ENCODE data around the gene HDHD2. TPM values are rescaled to one million over a fixed set of nuclear protein-coding genes. Genes with fewer than 3 reads are reported as not detected.
"Not testable (repeated sequence)": the region's sequence is repeated elsewhere in the genome, so short reads cannot be mapped to it uniquely, and the experiment has no call there.

HDHD2 gene
- total RNA-seq, result 42.3 TPM
- long read RNA-seq, transcript HDHD2-201 (7 exons, 2,212 nt), result major isoform, 69 of 87 reads
- long read RNA-seq, partial matches to known transcripts, result 2 of 87 reads
- long read RNA-seq, other reads (novel, unspliced or antisense), result 10 of 87 reads

GRCh38 chr18:47150029-47150823, at the start of gene HDHD2:
HDHD2 (minus strand) TSS chr18:47150500; CDS start chr18:47136439, 14,061 bp downstream.
- Histone ChIP-seq H3K36me3 (peaks cover 18% of the 10 kb centered on the region), H3K27me3 (ENCODE audit: low read depth) (no peaks in the 10 kb centered on the region), H3K27ac (replicated peaks) (peak within 1 kb of the TSS; percentile 98), H3K4me1 (peaks cover 66% of the 10 kb centered on the region), H3K4me3 (peak within 1 kb of the TSS; percentile 81), H3K9me3 (replicated peaks) (no peaks in the 10 kb centered on the region)
- TF ChIP-seq CTCF (IDR thresholded peaks at IDR 0.05; ENCODE audit: borderline replicate concordance), result no peak
- DNase-seq, result peak; percentile 87
- intact Hi-C loops (cut with micrococcal nuclease), result no loop called here

- H3K27ac ChIP-seq (replicated peaks); H3K4me1 ChIP-seq; H3K9me3 ChIP-seq (replicated peaks); intact Hi-C loops (cut with micrococcal nuclease); H3K4me3 ChIP-seq; H3K36me3 ChIP-seq; DNase-seq: not testable (repeated sequence)
- H3K27me3 ChIP-seq (ENCODE audit: low read depth), result peaks cover 32% of the 10 kb centered on the region
Observed at GRCh38 chr18:47195961-47196360, 45.7 kb upstream of the HDHD2 start.

- H3K27ac ChIP-seq (replicated peaks), result no peak overlapping the region
Observed at GRCh38 chr18:47191961-47192360, 41.7 kb upstream of the HDHD2 start.

GRCh38 chr18:47187721-47188120, 37.4 kb upstream of the HDHD2 start:
- Histone ChIP-seq H3K27ac (replicated peaks) (no peak overlapping the region), H3K36me3 (no peaks in the 10 kb centered on the region), H3K9me3 (replicated peaks) (no peaks in the 10 kb centered on the region), H3K4me1 (no peaks in the 10 kb centered on the region), H3K27me3 (ENCODE audit: low read depth) (peaks cover 17% of the 10 kb centered on the region), H3K4me3 (no peak overlapping the region)
- no peak for DNase-seq
- no peak for TF ChIP-seq CTCF (IDR thresholded peaks at IDR 0.05; ENCODE audit: borderline replicate concordance)
- intact Hi-C loops (cut with micrococcal nuclease), result no loop called here

More at GRCh38 chr18:47191961-47192360, 41.7 kb upstream of the HDHD2 start:
- peaks cover 47% of the 10 kb centered on the region for H3K27me3 ChIP-seq (ENCODE audit: low read depth)
- no peaks in the 10 kb centered on the region for H3K36me3 ChIP-seq
- intact Hi-C loops (cut with micrococcal nuclease), result no loop called here
- no peaks in the 10 kb centered on the region for H3K4me1 ChIP-seq
- no peak for TF ChIP-seq CTCF (IDR thresholded peaks at IDR 0.05; ENCODE audit: borderline replicate concordance)
- H3K4me3 ChIP-seq, result no peak overlapping the region
- H3K9me3 ChIP-seq (replicated peaks), result no peaks in the 10 kb centered on the region
- DNase-seq, result no peak

- no peaks in the 10 kb centered on the region for H3K4me1 ChIP-seq
- no peak for TF ChIP-seq CTCF (IDR thresholded peaks at IDR 0.05; ENCODE audit: borderline replicate concordance)
- no peaks in the 10 kb centered on the region for H3K36me3 ChIP-seq
- no peak for DNase-seq
- intact Hi-C loops (cut with micrococcal nuclease), result no loop called here
- no peak overlapping the region for H3K27ac ChIP-seq (replicated peaks)
- peaks cover 16% of the 10 kb centered on the region for H3K27me3 ChIP-seq (ENCODE audit: low read depth)
- H3K4me3 ChIP-seq, result no peak overlapping the region
- H3K9me3 ChIP-seq (replicated peaks), result no peaks in the 10 kb centered on the region
Observed at GRCh38 chr18:47184419-47185050, 34.2 kb upstream of the HDHD2 start.

- H3K36me3 ChIP-seq; DNase-seq; H3K4me3 ChIP-seq; H3K27ac ChIP-seq (replicated peaks); H3K27me3 ChIP-seq (ENCODE audit: low read depth); intact Hi-C loops (cut with micrococcal nuclease); H3K4me1 ChIP-seq; H3K9me3 ChIP-seq (replicated peaks): not testable (repeated sequence)
Observed at GRCh38 chr18:47182156-47182555, 31.9 kb upstream of the HDHD2 start.

Measured in left ventricle myocardium inferior (tissue), 1 donor.